ENCODE data around the gene LDLRAD3. TPM values are rescaled to one million over a fixed set of nuclear protein-coding genes. Genes with fewer than 3 reads are reported as not detected.

LDLRAD3 gene
- total RNA-seq, 1 experiment from 2014 or later = 19.0 TPM

- intact Hi-C loops (cut with micrococcal nuclease) = loop anchor here (5.0 kb wide), 2 partner anchors 105 to 215 kb away; no protein-coding TSS in a partner anchor
- DNase-seq (ENCODE audit: low read depth, low spot score) (no peak), ATAC-seq (no peak)
- no peaks in the 10 kb centered on the region for H3K27me3 ChIP-seq (ENCODE audit: insufficient read depth, low read length)
- H3K9ac ChIP-seq (ENCODE audit: low read length) = no peak overlapping the region
- H3K4me3 ChIP-seq (replicated peaks in 1 of 2; ENCODE audit: low read depth in 1 of 2, low read length in 2 of 2) = no peak overlapping the region
- H3K79me2 ChIP-seq (ENCODE audit: insufficient read depth, low read length) = no peaks in the 10 kb centered on the region
- no peaks in the 10 kb centered on the region for H3K9me3 ChIP-seq (ENCODE audit: control insufficient read depth in 1 of 2, insufficient read depth in 1 of 2, low read depth in 1 of 2, low read length in 2 of 2)
- no peak overlapping the region for H2AFZ ChIP-seq (ENCODE audit: low read depth, low read length, poor library complexity, severe bottlenecking)
- no peaks in the 10 kb centered on the region for H3K36me3 ChIP-seq (ENCODE audit: control insufficient read depth in 1 of 2, insufficient read depth in 2 of 2, low read length in 2 of 2)
- CTCF ChIA-PET = interaction anchor here (0.6 to 4.3 kb wide), 9 partner anchors 9 to 643 kb away, joined by 3 to 57 read pairs (median 4); no protein-coding TSS in a partner anchor
- RAD21 ChIA-PET (ENCODE audit: low non-redundant PET in 1 of 2, low total read pairs in 2 of 2, uncharacterized antibody in 2 of 2, unreplicated experiment in 2 of 2) = no interaction called here
- H4K20me1 ChIP-seq (ENCODE audit: insufficient read depth) = no peaks in the 10 kb centered on the region
- TF ChIP-seq EZH2phosphoT487 (IDR thresholded peaks at IDR 0.05; ENCODE audit: borderline replicate concordance) = no peak
- TF ChIP-seq ZNF274 (IDR thresholded peaks at IDR 0.05; ENCODE audit: low read depth, low read length) = no peak
- TF ChIP-seq SRF (IDR thresholded peaks at IDR 0.05; ENCODE audit: low read depth) = no peak
- TF ChIP-seq EZH2 (IDR thresholded peaks at IDR 0.05) = no peak
- TF ChIP-seq ZFX (IDR thresholded peaks at IDR 0.05) = no peak
- no peak for TF ChIP-seq TCF7L2 (IDR thresholded peaks at IDR 0.05; ENCODE audit: borderline replicate concordance, extremely low read depth, insufficient read depth, insufficient read length)
- TF ChIP-seq POLR2AphosphoS5 (IDR thresholded peaks at IDR 0.05; ENCODE audit: low read depth, low read length) = no peak
- no peak for TF ChIP-seq YY1 (IDR thresholded peaks at IDR 0.05; ENCODE audit: extremely low read depth, insufficient replicate concordance, low read depth, low read length)
- no peak for TF ChIP-seq JUND (IDR thresholded peaks at IDR 0.05)
- no peak for TF ChIP-seq SIN3A (IDR thresholded peaks at IDR 0.05; ENCODE audit: low read depth)
- no peak for TF ChIP-seq MAX (IDR thresholded peaks at IDR 0.05)
- POLR2A ChIA-PET = no interaction called here
- no TSS peak for BruUV-seq (replicated peaks)
- H3K27ac ChIP-seq (ENCODE audit: low read depth, low read length) = no peak overlapping the region
- peaks cover 3 to 20% of the 10 kb centered on the region in 2 experiments; a peak in 3 of 4 replicates for H3K4me1 ChIP-seq (ENCODE audit: control insufficient read depth in 1 of 2, insufficient read depth in 2 of 2, low read length in 2 of 2)
- H3K4me2 ChIP-seq (ENCODE audit: low read length) = no peak overlapping the region
- H3K9me2 ChIP-seq (ENCODE audit: insufficient read depth) = no peaks in the 10 kb centered on the region
These were observed 313.5 kb downstream of the LDLRAD3 start for GRCh38 chr11:36257351-36257750.
